22Rv1 (cell line): Measurements from ENCODE around the gene S100A13.
"Not testable (repeated sequence)": the region's sequence is repeated elsewhere in the genome, so short reads cannot be mapped to it uniquely, and the experiment has no call there.

Experiments
- CTCF ChIP-seq: fragments of 450-650 bp; IDR thresholded peaks from 2 replicates; pipeline ENCODE4 v1.5.1; 2017; ENCODE audit warnings: mild to moderate bottlenecking
- ZFX ChIP-seq: fragments of 450-650 bp; IDR thresholded peaks from 2 replicates; pipeline ENCODE4 v1.6.1; 2017; ENCODE audit warnings: antibody characterized with exemption, borderline replicate concordance

GRCh38 chr1:153640213-153640612, 12.9 kb upstream of the S100A13 start:
- not testable (repeated sequence) for TF ChIP-seq CTCF, ZFX
